ENCODE data around the gene ABCC6. TPM values are rescaled to one million over a fixed set of nuclear protein-coding genes. Genes with fewer than 3 reads are reported as not detected.

ABCC6 gene
- total RNA-seq, 2 experiments from 2014 or later = not detected

DNA sequence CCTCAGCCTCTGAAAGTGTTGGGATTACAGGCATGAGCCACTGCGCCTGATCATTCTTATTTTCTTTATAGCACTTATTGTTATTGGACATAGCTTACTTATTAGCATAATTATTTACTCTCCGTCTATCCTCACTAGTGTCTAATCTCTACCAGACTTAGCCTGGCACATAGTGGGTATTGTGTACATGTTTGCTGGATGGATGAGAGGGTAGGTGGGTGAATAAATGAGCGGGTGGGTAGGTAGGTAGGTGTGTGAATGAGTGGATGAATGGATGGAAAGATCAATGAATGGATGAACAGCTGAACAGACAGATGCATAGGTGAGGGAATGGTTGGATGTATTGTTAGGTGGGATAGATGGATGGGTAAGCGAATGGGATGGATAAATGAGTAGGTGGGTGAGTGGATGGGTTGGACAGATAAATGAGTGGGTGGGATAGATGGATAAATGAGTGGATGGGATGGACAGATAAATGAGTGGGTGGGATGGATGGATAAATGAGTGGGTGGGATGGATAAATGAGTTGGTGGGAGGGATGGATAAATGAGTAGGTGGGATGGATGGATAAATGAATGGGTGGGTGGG lies 51.9 kb downstream of the ABCC6 start:
- BruUV-seq (replicated peaks) = no TSS peak
- Histone ChIP-seq H3K9me2 (ENCODE audit: insufficient read depth, low read length) (no peaks in the 10 kb centered on the region), H4K20me1 (ENCODE audit: insufficient read depth, low read length) (no peaks in the 10 kb centered on the region), H3K9me3 (ENCODE audit: low read length) (no peaks in the 10 kb centered on the region), H3K36me3 (ENCODE audit: insufficient read depth, low read length) (no peaks in the 10 kb centered on the region), H3K4me1 (ENCODE audit: insufficient read depth, low read length, poor library complexity, severe bottlenecking) (no peaks in the 10 kb centered on the region), H3K4me2 (ENCODE audit: low read length) (no peak overlapping the region), H3K79me2 (ENCODE audit: insufficient read depth, low read depth, low read length) (no peaks in the 10 kb centered on the region), H3K4me3 (ENCODE audit: low read depth, low read length, poor library complexity, severe bottlenecking) (no peak overlapping the region), H2AFZ (ENCODE audit: low read length) (no peak overlapping the region), H3K27ac (ENCODE audit: low read depth, low read length, poor library complexity, severe bottlenecking) (no peak overlapping the region)
- TF ChIP-seq, protein P1, sequence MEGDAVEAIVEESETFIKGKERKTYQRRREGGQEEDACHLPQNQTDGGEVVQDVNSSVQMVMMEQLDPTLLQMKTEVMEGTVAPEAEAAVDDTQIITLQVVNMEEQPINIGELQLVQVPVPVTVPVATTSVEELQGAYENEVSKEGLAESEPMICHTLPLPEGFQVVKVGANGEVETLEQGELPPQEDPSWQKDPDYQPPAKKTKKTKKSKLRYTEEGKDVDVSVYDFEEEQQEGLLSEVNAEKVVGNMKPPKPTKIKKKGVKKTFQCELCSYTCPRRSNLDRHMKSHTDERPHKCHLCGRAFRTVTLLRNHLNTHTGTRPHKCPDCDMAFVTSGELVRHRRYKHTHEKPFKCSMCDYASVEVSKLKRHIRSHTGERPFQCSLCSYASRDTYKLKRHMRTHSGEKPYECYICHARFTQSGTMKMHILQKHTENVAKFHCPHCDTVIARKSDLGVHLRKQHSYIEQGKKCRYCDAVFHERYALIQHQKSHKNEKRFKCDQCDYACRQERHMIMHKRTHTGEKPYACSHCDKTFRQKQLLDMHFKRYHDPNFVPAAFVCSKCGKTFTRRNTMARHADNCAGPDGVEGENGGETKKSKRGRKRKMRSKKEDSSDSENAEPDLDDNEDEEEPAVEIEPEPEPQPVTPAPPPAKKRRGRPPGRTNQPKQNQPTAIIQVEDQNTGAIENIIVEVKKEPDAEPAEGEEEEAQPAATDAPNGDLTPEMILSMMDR (conservative IDR thresholded peaks at IDR 0.05; ENCODE audit: low read length) = no peak
- no peak for TF ChIP-seq EZH2phosphoT487 (IDR thresholded peaks at IDR 0.05; ENCODE audit: borderline replicate concordance, low read depth, low read length)
- CTCF ChIA-PET (ENCODE audit: unreplicated experiment) = no interaction called here
- intact Hi-C loops (cut with micrococcal nuclease; ENCODE audit: unreplicated experiment) = no loop called here
- POLR2A ChIA-PET = interaction anchor here (0.8 kb wide), 1 partner anchor 115 kb away, joined by 3 read pairs; no protein-coding TSS in a partner anchor
- DNase-seq (ENCODE audit: low spot score) = no peak

DNA sequence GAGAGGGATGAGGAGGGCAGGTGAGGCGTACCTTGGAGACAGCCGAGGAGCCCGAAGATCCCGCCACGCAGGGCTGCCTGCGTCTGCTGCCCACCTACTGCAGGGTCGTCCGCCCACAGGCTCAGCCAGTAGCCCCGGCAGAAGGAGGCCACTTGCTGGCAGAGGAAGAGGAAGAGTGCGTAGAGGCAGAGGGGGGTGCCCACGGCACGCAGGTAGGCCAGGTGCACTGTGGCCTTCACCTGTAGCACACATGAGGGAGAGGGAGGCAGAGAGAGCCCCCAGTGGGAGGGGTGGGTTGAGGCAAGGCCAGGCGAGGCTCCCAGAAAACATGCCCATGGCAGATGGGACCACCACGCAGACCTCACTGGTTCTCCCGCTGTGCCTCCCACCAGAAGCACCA lies 53.7 kb downstream of the ABCC6 start:
- Histone ChIP-seq H3K79me2 (ENCODE audit: insufficient read depth, low read depth, low read length) (no peaks in the 10 kb centered on the region), H3K27ac (ENCODE audit: low read depth, low read length, poor library complexity, severe bottlenecking) (no peak overlapping the region), H4K20me1 (ENCODE audit: insufficient read depth, low read length) (no peaks in the 10 kb centered on the region), H3K9me3 (ENCODE audit: low read length) (no peaks in the 10 kb centered on the region), H3K4me2 (ENCODE audit: low read length) (no peak overlapping the region), H3K36me3 (ENCODE audit: insufficient read depth, low read length) (no peaks in the 10 kb centered on the region), H3K4me3 (ENCODE audit: low read depth, low read length, poor library complexity, severe bottlenecking) (no peak overlapping the region), H3K4me1 (ENCODE audit: insufficient read depth, low read length, poor library complexity, severe bottlenecking) (no peaks in the 10 kb centered on the region), H2AFZ (ENCODE audit: low read length) (no peak overlapping the region), H3K9me2 (ENCODE audit: insufficient read depth, low read length) (no peaks in the 10 kb centered on the region)
- ChIA-PET POLR2A (no interaction called here), CTCF (ENCODE audit: unreplicated experiment) (no interaction called here)
- DNase-seq (ENCODE audit: low spot score) = no peak
- TF ChIP-seq, protein P1 (conservative IDR thresholded peaks at IDR 0.05; ENCODE audit: low read length) = no peak
- TF ChIP-seq EZH2phosphoT487 (IDR thresholded peaks at IDR 0.05; ENCODE audit: borderline replicate concordance, low read depth, low read length) = no peak
- intact Hi-C loops (cut with micrococcal nuclease; ENCODE audit: unreplicated experiment) = no loop called here
- BruUV-seq (replicated peaks) = no TSS peak

DNA sequence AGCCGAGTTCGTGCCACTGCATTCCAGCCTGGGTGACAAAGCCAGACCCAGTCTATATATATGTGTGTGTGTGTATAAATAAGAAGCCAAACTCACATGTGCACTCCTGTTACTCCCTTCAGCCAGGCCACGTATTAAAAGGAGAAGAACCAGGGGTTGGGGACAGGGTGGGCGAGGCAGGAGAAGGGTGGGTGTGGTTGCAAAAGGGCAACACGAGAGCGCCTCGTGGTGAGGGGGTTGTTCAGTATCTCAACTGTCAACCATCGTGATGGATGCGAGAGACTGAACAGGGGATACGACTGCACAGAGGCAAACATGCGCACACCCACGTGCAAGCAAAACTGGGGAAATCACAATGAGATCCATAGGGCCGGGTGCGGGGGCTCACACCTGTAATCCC lies 54.9 kb downstream of the ABCC6 start:
- Histone ChIP-seq H3K9me3 (ENCODE audit: low read length) (no peaks in the 10 kb centered on the region), H3K79me2 (ENCODE audit: insufficient read depth, low read depth, low read length) (no peaks in the 10 kb centered on the region), H3K4me1 (ENCODE audit: insufficient read depth, low read length, poor library complexity, severe bottlenecking) (no peaks in the 10 kb centered on the region), H3K36me3 (ENCODE audit: insufficient read depth, low read length) (no peaks in the 10 kb centered on the region), H3K4me3 (ENCODE audit: low read depth, low read length, poor library complexity, severe bottlenecking) (no peak overlapping the region), H2AFZ (ENCODE audit: low read length) (no peak overlapping the region), H3K9me2 (ENCODE audit: insufficient read depth, low read length) (no peaks in the 10 kb centered on the region), H4K20me1 (ENCODE audit: insufficient read depth, low read length) (no peaks in the 10 kb centered on the region), H3K27ac (ENCODE audit: low read depth, low read length, poor library complexity, severe bottlenecking) (no peak overlapping the region), H3K4me2 (ENCODE audit: low read length) (no peak overlapping the region)
- CTCF ChIA-PET (ENCODE audit: unreplicated experiment) = no interaction called here
- no peak for TF ChIP-seq EZH2phosphoT487 (IDR thresholded peaks at IDR 0.05; ENCODE audit: borderline replicate concordance, low read depth, low read length)
- TF ChIP-seq, protein P1 (conservative IDR thresholded peaks at IDR 0.05; ENCODE audit: low read length) = no peak
- intact Hi-C loops (cut with micrococcal nuclease; ENCODE audit: unreplicated experiment) = no loop called here
- POLR2A ChIA-PET = no interaction called here
- DNase-seq (ENCODE audit: low spot score) = no peak
- BruUV-seq (replicated peaks) = no TSS peak
